GM18519 (cell line): Measurements from ENCODE around the gene VEZT.
"Not testable (repeated sequence)": the region's sequence is repeated elsewhere in the genome, so short reads cannot be mapped to it uniquely, and the experiment has no call there.

Source experiments
- ATAC-seq: cut with Tn5 transposase; IDR thresholded peaks from one replicate; pipeline ENCODE4 v1.9.1; 2021; ENCODE audit warnings: mild to moderate bottlenecking, moderate library complexity; ENCODE audit not compliant: unreplicated experiment, low FRiP score

VEZT gene

DNA sequence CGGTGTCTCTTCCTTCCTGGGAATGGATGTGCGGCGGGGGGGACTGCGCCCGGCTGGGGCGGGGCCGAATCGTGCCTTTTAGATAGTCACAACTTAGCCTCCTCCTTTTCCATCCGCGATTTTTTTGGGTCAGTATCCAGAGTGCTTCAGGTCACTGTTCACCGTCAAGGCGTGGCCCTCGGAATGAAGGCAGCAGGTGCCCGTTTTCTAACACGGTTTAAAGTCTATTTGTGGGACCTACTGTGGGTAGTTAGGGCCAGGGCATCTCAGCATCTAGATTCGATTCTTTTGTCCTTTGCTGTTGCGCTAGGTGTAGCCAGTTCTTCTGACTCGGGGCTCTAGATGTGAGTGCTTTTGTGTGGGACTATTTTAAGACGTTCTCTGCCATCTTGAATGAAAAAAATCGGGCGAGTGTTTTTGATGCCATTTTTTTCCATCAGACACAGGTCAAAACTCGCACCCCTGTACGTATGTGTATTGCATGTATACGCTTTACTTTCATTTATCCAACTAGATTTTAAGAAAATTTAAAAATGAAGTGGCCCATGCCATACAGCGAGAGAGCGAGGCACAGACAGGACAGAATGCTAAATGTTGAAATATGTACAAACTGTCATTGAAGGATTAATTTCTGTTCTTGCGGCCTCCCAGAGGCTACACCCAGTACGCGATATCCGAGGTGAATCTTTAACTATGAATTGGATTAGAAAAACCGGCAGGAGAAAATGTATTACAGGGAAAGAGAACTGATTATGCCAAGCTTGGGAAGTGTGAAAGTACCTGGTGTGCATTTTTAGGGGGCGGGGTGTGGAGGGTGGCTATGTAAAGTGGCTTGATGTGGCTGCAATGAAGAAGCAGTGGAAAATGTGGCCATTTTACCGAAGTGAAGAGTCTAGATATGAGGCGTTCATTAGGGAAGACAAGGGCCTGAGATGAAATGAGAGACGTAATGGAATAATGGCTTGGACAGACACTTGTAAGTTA, 835 bp downstream of the VEZT start:
- ATAC-seq: no peak

DNA sequence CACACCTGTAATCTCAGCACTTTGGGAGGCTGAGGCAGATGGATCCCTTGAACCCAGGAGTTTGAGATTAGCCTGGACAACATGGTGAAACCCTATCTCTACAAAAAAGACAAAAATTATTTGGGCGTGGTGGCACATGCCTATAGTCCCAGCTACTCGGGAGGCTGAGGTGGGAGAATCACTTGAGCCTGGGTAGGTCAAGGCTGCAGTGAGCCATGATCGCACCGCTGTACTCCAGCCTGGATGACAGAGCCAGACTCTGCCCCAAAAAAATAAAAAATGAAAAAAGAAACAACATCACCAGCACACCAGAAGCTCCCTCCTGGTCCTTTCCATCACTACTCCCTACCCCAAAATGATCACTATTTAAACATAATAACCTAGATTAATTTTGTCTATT, 2.6 kb downstream of the VEZT start:
- no peak for ATAC-seq

DNA sequence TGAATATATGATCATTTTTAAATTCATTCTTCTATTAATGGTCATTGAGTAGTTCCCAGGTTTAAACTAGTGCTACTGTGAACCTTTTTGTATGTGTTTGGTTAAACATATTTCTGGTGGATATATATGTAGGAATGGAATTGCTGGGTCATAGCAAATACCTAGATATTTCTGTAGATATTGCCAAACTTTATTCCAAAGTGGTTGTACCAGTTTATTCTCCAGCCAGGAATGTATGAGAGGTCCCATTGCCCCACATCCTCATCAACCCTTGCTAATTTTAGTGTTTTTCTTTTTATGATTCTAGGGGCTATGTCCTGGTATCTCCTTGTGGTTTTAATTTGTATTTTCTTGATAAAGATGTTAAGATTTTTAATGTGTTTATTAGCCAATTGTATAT, 3.1 kb downstream of the VEZT start:
- no peak for ATAC-seq

DNA sequence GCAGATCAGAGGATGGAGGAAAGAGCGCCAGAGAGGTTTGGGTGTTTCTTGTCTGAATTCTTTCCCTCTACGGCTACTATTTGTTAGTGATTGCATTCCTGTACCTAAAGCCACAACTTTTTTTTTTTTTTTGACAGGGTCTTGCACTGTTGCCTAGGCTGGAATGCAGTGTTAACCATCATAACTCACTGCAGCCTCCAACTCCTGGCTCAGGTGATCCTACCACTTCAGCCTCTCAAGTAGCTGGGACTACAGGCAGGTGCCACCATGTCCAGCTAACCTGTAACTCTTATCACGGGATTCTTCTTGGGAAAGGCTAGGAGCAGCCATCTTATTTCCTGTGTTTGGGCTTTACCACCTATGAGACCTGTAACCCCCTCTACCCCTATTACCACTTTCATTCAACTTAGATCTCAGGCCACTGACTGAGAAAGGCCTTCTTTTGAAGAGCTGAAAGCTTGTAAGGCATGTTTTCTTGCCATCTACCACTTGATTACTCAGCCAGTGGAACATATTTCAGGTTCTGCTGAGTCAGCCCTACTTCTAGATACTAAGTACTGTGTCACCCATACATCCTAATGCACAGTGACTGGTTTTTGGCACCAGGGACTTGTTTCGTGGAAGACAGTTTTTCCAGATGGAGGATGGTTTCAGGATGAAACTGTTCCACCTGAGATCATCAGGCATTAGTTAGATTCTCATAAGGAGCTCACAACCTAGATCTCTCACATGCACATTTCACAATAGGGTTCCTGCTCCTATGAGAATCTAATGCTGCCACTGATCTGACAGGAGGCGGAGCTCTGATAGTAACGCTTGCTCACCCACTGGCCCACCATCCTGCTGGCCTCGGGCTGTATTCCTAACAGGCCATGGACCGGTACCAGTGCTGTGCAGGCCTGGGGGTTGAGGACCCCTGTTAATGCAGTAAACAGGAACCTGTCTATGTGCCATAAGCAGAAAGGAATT, 6.9 kb downstream of the VEZT start:
- ATAC-seq: no peak

DNA sequence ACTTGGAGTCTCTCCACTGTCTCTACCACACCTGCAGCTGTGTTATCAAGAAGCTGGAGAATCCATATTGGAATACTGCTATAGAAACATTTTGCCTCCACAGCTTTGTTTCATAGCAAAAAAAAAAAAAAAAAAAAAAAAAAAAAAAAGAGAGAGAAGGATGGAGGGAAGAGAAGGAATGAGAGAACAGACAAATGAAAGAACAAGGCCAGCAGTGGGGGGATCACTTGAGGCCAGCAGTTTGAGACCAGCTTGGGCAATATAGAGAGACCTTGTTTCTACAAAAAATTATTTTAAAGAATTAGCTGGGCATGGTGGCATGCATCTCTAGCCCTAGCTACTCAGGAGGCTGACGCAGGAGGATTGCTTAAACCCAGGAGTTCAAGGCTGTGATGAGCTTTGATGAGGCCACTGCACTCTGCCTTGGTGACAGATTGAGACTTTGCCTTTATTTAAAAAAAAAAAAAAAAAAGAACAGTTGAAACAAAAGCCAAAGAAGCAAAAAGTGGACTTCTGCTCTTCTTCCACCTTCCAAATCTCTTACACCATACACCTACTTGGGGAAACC, 8.1 kb downstream of the VEZT start:
- ATAC-seq: no peak

DNA sequence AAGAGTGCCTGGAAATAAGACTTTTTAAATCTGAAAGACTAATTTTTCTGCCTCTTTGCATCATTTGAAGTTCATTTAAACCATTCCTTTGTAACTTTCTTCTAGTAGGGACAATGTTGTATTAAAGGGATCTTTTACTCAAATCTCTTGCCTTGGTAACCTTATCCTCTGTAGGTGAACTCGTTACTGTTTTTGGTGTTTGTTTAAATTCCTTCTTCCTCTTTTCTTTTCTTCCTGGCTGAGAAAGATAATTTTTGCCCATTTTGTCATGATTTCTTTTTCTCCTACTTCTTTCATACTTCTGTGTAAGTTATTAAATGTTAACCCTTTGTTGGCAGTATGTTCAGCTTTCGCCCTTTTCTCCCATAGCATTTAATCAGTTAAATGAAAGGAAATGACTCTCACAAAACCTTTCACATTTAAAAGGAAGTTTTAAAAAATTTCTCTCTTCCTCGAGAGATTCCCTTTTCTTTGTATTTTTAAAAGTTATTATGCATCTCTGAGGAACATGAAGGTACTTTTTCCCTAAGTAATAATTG, 10.3 kb downstream of the VEZT start:
- no peak for ATAC-seq

DNA sequence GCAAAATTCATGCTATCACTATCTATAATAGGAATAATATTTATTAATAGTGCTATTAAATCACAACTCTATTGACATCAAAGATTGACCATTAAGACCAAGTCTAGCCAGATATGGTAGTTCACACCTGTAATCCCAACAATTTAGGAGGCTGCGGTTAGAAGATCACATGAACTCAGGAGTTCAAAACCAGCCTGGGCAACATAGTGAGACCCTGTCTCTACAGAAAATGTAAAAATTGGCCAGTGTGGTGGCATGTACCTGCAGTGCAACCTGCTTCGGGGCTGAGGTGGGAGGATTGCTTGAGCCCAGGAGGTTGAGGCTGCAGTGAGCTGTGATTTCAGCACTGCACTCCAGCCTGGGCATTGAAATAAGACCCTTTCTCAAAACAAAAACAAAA, 11.0 kb downstream of the VEZT start:
- ATAC-seq: no peak

DNA sequence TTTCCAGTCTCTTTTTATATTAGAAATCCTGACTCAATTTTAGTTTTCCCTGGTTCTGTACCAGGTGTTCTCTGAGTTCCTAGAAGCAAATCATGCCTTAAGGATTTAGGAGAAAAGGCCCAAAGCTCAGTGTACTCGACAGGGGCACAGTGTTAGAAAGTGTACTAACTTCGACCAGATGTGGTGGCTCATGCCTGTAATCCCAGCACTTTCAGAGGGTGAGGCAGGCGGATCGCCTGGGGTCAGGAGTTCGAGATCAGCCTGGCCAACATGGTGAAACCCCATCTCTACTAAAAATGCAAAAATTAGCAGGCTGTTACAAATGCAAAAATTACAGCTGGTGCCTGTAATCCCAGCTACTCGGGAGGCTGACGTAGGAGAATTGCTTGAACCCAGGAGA, 12.0 kb downstream of the VEZT start:
- ATAC-seq: no peak

DNA sequence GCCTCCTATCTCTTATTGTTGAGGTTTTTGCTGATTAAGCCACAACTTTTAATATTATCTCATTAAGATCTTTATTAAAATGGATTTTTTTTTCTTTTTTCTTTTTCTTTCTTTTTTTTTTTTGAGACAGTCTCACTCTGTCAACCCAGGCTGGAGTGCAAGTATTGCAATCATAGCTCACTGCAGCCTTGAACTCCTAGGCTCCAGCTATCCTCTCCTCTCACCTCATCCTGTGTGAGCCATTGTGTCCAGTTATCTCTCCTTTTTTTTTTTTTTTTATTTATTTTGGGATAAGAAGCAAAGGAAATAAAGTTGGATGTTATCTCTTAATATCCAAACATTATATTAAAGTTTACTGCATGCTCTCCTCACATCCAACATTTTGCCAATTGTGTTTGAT, 12.7 kb downstream of the VEZT start:
- ATAC-seq: no peak

DNA sequence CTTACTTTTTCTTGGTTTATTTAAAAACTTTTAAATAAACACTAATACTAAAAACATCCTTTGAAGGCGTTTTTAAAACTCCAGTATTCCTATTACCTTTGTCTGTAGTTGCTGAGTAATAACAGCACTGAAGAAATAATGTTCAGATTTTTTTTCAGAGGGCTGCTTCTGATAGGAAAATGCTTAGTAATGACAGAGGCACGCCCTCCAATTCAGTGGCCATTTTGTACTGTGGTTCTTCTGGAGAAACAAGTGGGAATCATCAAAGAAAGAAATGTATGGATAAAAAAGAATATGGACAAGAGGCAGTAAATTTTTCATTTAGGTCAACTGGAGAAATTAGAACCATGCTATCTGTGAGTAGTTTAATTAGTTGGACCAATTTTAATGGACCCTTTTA, 13.6 kb downstream of the VEZT start:
- no peak for ATAC-seq

DNA sequence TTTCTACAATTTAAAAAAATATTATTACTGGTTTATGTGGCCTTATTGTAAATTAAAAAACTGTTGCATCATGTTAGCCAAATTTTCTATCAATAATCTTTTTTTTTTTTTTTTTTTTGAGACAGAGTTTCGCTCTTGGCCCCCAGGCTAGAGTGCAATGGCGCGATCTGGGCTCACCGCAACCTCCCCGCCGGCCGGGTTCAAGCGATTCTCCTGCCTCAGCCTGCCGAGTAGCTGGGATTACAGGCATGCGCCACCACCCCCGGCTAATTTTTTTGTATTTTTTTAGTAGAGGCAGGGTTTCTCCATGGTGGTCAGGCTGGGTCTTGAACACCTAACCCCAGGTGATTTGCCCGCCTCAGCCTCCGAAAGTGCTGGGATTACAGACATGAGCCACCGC, 16.6 kb downstream of the VEZT start:
- ATAC-seq: not testable (repeated sequence)

DNA sequence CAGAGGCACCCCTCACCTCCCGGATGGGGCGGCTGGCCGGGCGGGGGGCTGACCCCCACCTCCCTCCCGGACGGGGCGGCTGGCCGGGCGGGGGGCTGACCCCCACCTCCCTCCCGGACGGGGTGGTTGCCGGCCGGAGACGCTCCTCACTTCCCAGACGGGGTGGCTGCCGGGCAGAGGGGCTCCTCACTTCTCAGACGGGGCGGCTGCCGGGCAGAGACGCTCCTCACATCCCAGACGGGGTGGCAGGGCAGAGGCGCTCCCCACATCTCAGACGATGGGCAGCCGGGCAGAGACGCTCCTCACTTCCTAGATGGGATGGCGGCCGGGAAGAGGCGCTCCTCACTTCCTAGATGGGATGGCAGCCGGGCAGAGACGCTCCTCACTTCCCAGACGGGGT, 18.0 kb downstream of the VEZT start:
- ATAC-seq: not testable (repeated sequence)

DNA sequence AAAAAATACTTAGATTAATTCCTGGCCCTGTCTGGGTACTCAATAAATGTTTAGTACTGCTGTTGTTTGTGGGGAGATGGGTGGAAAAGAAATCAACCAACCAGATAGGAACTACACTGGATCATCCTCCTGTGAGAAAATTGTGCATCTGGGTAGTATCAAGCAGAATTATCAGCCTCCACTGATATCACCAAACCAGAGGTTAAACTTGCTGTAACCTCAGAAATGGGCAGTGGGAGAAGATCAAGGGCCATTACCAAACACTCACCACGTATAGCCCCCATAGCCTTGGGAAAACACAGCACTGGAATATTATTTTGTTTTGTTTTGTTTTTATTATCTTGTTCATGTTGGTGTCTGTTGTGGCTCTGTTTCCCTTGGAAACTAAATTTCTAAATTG, 19.7 kb downstream of the VEZT start:
- no peak for ATAC-seq

DNA sequence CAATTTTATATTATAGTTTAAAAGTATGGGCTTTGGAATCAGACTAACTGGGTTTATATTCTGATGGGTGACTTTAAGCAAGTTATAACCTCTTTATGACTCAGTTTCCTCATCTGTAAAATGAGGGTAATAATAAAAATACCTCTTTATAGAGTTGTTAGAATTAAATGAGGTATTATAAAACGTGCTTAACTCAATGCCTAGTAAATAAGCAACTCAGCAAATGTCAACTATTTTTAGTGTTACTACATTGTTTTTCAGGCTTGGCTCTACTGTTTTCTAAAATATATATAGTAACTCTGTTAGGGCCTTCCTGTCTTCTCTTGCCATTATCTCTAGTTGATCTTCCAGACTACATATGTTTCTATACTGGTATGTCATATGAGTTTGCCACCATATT, 20.5 kb downstream of the VEZT start:
- ATAC-seq: no peak

DNA sequence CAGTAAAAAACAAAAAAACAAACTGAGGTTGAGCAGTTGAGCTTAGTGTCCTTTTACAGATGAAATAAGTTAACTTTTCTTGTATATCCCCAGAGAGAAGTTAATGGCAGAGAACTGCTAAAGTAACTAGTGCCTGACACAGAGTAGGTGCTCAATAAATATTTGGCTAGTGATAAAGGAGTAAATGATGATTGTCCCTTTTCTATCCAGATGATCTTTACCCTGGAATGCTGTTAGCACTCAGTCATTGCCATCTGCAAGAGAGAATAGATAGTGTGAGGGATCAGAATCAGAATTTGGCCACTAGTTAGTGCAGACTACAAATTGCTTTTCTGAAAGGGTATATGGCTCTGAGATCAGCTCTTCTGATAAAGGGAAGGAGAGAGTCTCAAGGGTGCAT, 21.6 kb downstream of the VEZT start:
- ATAC-seq: no peak

DNA sequence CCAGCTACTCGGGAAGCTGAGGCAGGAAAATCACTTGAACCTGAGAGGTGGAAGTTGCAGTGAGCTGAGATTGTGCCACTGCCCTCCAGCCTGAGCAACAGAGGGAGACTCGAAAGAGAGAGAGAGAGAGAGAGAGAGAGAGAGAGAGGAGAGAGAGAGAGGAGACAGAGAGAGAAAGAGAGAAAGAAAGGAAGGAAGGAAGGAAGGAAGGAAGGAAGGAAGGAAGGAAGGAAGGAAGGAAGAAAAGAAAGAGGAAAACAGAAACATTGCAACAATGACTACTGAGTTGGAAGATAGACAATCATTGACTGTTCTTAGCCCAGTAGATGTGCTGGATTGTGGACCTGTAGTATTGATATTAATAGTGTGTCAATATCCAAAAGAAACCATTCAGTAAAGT, 22.2 kb downstream of the VEZT start:
- ATAC-seq: not testable (repeated sequence)

DNA sequence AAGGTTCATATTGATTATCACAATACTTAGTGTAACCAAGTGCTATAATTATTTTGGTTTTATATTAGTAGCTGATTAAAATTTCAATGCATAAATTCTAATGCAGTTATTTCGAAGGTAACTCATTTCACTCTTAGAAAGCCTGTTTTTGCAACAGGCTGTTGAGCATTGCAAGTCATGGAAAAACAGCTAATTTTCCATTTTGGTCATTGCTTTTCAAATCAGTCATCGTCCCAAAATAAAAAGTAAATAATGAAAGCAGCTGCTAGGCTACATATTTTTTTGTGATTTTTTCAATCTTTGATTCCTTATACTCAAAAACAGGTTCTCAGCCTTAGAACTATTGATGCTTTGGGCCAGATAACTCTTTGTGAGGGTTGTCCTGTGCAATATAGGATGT, 22.9 kb downstream of the VEZT start:
- no peak for ATAC-seq

DNA sequence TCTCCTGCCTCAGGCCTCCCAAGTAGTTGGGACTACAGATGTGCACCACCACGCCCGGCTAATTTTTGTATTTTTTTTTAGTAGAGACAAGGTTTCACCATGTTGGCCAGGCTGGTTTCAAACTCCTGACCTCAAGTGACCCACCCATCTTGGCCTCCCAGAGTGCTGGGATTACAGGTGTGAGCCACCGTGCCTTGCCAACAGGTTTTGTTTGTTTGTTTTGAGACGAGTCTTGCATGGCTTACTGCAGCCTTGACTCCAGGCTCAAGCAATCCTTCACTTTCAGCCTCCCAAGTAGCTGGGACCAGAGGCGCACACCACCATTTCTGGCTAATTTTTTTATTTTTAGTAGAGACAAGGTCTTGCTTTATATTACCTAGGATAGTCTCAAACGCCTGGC, 23.5 kb downstream of the VEZT start:
- not testable (repeated sequence) for ATAC-seq

DNA sequence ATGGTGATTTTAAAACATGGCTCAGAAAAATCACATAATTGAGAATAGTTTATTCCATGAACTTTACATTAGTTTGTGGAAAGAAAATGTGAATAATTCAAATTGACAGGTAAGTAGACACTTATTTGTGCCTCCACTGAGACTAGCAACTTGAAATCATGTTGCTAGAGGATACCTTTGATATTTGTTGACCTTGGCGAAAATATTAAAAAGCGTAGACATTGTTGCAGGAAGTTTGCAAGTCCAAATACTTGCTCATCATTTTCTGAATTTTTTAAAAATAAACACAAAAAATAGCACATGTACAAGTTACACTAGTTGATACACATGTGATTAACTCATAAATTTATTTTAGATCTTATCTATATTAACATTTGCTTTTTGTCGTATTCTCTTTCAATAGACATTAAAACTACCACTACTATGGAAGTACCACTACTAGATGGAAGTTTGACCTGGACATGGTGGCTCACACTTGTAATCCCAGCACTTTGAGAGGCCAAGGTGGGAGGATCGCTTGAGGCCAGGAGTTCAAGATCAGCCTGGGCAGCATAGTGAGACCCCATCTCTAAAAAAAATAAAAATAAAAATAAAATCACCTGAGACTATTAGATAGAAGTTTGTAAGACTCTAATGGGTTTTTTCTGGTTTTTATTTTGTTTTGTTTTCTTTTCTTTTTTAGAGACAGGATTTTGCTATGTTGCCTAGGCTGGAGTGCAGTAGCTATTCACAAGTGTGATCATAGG, 24.3 kb downstream of the VEZT start:
- no peak for ATAC-seq
